Chondrocyte (in vitro differentiated cells): ENCODE data around the gene CNTNAP5. TPM values are rescaled to one million over a fixed set of nuclear protein-coding genes. Genes with fewer than 3 reads are reported as not detected.

Source experiments
- DNase-seq: peaks from one replicate; pipeline ENCODE4 v3.0.0; 2021; ENCODE audit warnings: mixed read lengths, low spot score
- H3K27ac Mint-ChIP-seq: one replicate; pipeline ENCODE4 v1.8.0; 2021; ENCODE audit warnings: mild to moderate bottlenecking, moderate library complexity, mixed read lengths; ENCODE audit not compliant: unreplicated experiment
- H3K27me3 Mint-ChIP-seq: 2 replicates; pipeline ENCODE4 v1.8.0; 2021; ENCODE audit warnings: low read depth, mixed read lengths
- H3K36me3 Mint-ChIP-seq: 2 replicates; pipeline ENCODE4 v1.8.0; 2021; ENCODE audit warnings: low read depth, mixed read lengths
- H3K4me1 Mint-ChIP-seq: 2 replicates; pipeline ENCODE4 v1.8.0; 2021; ENCODE audit warnings: low read depth, mild to moderate bottlenecking, mixed read lengths
- H3K4me3 Mint-ChIP-seq: one replicate; pipeline ENCODE4 v1.8.0; 2021; ENCODE audit warnings: mild to moderate bottlenecking, moderate library complexity, mixed read lengths; ENCODE audit not compliant: unreplicated experiment
- H3K9me3 Mint-ChIP-seq: 2 replicates; pipeline ENCODE4 v1.8.0; 2021; ENCODE audit warnings: low read depth, mixed read lengths
- total RNA-seq: library from RNA; stranded (reverse); gene quantifications from 3 replicates; pipeline ENCODE4 v1.2.1, GENCODE V29; 2021
- TF ChIP-seq, protein P1 (sequence below): fragments of 200-600 bp; sonication (generic); IDR thresholded peaks from 2 replicates; pipeline ENCODE4 v1.5.0; 2021; ENCODE audit warnings: antibody characterized with exemption, mild to moderate bottlenecking, moderate library complexity

The CNTNAP5 gene
- total RNA-seq, 1 donor from 2014 or later = not detected

DNA sequence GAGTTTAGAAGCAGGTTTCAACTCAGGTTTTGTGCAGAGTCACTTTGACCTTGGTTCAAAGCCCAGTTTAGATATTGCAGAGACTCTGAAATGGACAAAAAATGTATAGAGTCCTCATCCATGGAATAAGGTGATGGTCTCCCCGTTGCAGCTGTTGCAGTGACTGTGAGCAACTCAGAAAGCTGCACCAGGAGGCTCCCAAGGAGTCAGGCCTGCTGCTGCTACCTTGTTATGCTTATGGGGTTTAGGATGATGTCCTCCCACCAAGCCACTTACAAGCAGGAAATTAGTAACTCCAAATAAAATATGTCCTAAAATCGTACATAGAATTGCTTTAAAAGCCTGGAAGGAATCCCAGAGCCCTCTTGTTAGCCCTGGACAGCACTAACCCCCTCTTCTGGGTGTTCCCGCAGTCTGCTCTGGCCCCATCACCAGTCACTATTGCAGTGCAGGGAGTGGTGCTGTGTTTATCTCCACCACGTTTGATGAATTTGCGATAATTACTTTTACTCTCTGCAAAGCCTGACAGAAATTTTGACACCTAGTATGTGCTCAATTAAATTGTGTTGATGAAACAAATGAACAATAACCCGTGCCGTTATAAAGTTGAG is 189.0 kb downstream of the CNTNAP5 start:
- H3K9me3 Mint-ChIP-seq = peaks cover 5% of the 10 kb centered on the region
- H3K27ac Mint-ChIP-seq = no peak overlapping the region
- no peaks in the 10 kb centered on the region for H3K4me1 Mint-ChIP-seq
- H3K36me3 Mint-ChIP-seq = no peaks in the 10 kb centered on the region
- H3K4me3 Mint-ChIP-seq = no peak overlapping the region
- H3K27me3 Mint-ChIP-seq = no peaks in the 10 kb centered on the region
- no peak for DNase-seq
- TF ChIP-seq, protein P1, sequence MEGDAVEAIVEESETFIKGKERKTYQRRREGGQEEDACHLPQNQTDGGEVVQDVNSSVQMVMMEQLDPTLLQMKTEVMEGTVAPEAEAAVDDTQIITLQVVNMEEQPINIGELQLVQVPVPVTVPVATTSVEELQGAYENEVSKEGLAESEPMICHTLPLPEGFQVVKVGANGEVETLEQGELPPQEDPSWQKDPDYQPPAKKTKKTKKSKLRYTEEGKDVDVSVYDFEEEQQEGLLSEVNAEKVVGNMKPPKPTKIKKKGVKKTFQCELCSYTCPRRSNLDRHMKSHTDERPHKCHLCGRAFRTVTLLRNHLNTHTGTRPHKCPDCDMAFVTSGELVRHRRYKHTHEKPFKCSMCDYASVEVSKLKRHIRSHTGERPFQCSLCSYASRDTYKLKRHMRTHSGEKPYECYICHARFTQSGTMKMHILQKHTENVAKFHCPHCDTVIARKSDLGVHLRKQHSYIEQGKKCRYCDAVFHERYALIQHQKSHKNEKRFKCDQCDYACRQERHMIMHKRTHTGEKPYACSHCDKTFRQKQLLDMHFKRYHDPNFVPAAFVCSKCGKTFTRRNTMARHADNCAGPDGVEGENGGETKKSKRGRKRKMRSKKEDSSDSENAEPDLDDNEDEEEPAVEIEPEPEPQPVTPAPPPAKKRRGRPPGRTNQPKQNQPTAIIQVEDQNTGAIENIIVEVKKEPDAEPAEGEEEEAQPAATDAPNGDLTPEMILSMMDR = no peak

DNA sequence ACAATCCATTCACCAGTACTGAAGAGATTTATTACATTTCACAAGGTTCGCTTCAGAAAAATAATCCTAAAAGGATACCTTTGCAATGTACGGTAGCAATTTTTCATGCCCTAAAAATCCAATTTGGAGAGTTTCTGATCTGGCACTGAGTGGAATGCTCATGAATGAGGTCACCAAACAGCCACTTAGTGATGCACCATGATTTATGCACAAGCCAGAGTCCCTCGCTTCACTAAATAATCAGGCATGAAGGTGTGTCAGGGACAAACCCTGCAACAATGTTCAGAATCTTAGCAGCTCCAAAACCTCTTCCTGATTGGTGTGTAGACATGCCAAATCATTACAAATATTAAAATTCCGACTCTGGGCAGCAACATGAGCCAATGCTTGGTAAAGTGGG is 221.1 kb downstream of the CNTNAP5 start:
- no peak for DNase-seq
- TF ChIP-seq, protein P1 = no peak
- no peaks in the 10 kb centered on the region for H3K36me3 Mint-ChIP-seq
- H3K4me3 Mint-ChIP-seq = no peak overlapping the region
- H3K4me1 Mint-ChIP-seq = no peaks in the 10 kb centered on the region
- H3K27me3 Mint-ChIP-seq = peaks cover 4% of the 10 kb centered on the region
- H3K27ac Mint-ChIP-seq = no peak overlapping the region
- H3K9me3 Mint-ChIP-seq = peaks cover 6% of the 10 kb centered on the region

DNA sequence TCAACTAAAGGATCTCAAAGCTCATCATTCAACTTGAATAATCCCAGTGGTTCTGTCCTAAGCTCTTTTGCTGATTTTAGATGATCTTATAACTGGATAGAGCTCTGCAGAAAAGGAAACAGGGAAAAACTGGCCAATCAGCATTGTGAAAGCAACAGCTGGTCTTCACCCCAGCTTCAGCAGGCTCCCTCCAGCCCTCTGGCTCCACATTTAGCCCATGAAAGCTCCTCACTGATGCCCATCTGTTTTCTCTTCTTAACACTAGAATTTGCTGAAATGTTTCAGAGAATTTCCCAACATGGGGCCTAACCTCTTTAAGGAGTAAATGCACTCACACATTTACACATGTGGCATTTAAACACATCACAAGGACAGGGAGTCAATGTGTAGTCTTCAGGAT is 223.3 kb downstream of the CNTNAP5 start:
- no peak overlapping the region for H3K4me3 Mint-ChIP-seq
- no peaks in the 10 kb centered on the region for H3K9me3 Mint-ChIP-seq
- no peak overlapping the region for H3K27ac Mint-ChIP-seq
- H3K4me1 Mint-ChIP-seq = no peaks in the 10 kb centered on the region
- H3K36me3 Mint-ChIP-seq = no peaks in the 10 kb centered on the region
- TF ChIP-seq, protein P1 = no peak
- no peak for DNase-seq
- H3K27me3 Mint-ChIP-seq = no peaks in the 10 kb centered on the region

DNA sequence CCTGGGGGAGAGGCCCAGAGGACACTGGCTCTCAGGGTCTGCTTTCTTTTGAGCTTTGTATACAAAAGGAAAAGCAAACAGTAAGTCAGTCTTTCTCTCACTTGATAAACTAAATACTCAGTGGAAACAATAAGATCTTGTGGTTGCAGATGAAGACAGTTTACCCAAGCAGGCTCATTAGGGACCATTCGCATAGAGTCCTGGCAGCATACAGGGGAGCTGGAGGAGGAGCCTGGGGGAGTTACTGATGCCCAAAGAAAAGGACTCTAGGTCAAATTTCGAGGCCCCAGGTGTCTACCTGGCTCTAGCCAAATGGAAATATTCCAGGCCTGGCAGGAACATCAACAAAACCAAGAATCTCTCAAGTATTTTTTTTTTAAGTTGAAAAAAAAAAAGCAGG is 225.3 kb downstream of the CNTNAP5 start:
- DNase-seq = no peak
- H3K9me3 Mint-ChIP-seq = no peaks in the 10 kb centered on the region
- H3K4me3 Mint-ChIP-seq = no peak overlapping the region
- H3K27ac Mint-ChIP-seq = no peak overlapping the region
- TF ChIP-seq, protein P1 = no peak
- no peaks in the 10 kb centered on the region for H3K4me1 Mint-ChIP-seq
- no peaks in the 10 kb centered on the region for H3K36me3 Mint-ChIP-seq
- no peaks in the 10 kb centered on the region for H3K27me3 Mint-ChIP-seq

DNA sequence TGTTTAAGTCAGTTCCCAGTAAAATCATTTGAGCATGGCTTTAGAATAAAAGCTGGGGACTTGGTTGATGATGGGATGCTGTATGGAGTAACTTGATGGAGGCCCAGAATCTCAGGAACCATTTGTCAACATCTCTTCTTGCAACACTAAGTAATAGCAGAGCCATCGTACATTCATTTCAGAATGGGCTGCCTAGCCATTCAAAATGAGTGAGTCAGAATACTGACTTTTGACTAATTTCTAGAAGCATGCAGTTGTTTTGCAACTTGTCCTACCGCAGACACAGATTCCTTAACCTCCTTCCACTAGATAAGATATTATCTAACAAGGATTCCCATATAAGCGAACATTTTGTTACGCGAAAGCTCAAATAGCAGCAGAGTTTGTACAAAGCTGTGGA is 229.5 kb downstream of the CNTNAP5 start:
- H3K27me3 Mint-ChIP-seq = no peaks in the 10 kb centered on the region
- TF ChIP-seq, protein P1 = no peak
- no peak overlapping the region for H3K4me3 Mint-ChIP-seq
- H3K27ac Mint-ChIP-seq = no peak overlapping the region
- no peaks in the 10 kb centered on the region for H3K4me1 Mint-ChIP-seq
- DNase-seq = no peak
- no peaks in the 10 kb centered on the region for H3K36me3 Mint-ChIP-seq
- H3K9me3 Mint-ChIP-seq = peaks cover 3% of the 10 kb centered on the region
